ENCODE data around the gene DDR2. TPM values are rescaled to one million over a fixed set of nuclear protein-coding genes. Genes with fewer than 3 reads are reported as not detected.
A peak's percentile ranks its signal among the peaks of the same experiment; 100 is the strongest.
"Not testable (repeated sequence)": the region's sequence is repeated elsewhere in the genome, so short reads cannot be mapped to it uniquely, and the experiment has no call there.

DDR2 gene
- total RNA-seq, 1 donor from 2014 or later, result 0.69 TPM

DNA sequence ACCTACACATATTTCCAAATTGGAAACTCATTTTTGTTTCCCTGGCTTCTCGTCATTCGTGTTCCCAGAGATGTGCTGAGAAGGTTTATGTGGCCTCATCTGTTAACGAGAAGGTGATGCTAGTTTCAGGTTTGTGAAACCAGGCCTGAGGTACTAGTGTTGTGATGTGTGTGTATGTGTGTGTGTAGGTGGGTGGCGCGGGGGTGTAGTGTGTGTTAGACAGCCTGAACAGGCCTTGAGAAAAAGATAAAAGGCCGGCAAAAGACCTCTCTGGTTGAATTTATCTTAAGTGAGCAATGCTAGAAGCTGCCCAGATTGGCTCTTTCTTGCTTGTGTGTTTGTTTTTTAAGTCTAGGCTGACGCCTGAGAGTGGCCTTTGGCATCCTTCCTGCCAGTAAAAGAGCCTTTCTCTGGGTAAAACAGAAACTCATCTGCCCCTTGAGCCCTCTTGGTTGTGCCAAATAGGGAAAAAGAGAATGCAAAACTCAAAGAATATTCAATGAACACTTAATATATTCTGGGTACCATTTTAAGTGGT is 92.4 kb downstream of the DDR2 start:
- Histone ChIP-seq H3F3A (ENCODE audit: low read depth) (no peaks in the 10 kb centered on the region), H3K4me2 (no peak overlapping the region), H3K36me3 (no peaks in the 10 kb centered on the region), H3K4me3 (no peak overlapping the region), H3K79me2 (ENCODE audit: low read depth) (no peaks in the 10 kb centered on the region), H3K4me1 (no peaks in the 10 kb centered on the region), H4K20me1 (ENCODE audit: low read depth) (no peaks in the 10 kb centered on the region), H3K27me3 (no peaks in the 10 kb centered on the region), H3K9ac (no peak overlapping the region), H3K27ac (no peak overlapping the region), H2AFZ (replicated peaks) (no peak overlapping the region), H3K9me3 (ENCODE audit: low read depth) (no peaks in the 10 kb centered on the region)
- Mint-ChIP-seq H3K4me1 (no peaks in the 10 kb centered on the region), H3K4me3 (no peak overlapping the region), H3K27me3 (ENCODE audit: insufficient read depth, low read depth) (no peaks in the 10 kb centered on the region), H3K36me3 (no peaks in the 10 kb centered on the region), H3K9me3 (no peaks in the 10 kb centered on the region), H3K27ac (peak overlapping the region; percentile 61)
- no peak for DNase-seq (ENCODE audit: low spot score)
- TF ChIP-seq EZH2phosphoT487 (IDR thresholded peaks at IDR 0.05) (no peak), EZH2 (IDR thresholded peaks at IDR 0.05) (no peak)
- TF ChIP-seq, protein P1, sequence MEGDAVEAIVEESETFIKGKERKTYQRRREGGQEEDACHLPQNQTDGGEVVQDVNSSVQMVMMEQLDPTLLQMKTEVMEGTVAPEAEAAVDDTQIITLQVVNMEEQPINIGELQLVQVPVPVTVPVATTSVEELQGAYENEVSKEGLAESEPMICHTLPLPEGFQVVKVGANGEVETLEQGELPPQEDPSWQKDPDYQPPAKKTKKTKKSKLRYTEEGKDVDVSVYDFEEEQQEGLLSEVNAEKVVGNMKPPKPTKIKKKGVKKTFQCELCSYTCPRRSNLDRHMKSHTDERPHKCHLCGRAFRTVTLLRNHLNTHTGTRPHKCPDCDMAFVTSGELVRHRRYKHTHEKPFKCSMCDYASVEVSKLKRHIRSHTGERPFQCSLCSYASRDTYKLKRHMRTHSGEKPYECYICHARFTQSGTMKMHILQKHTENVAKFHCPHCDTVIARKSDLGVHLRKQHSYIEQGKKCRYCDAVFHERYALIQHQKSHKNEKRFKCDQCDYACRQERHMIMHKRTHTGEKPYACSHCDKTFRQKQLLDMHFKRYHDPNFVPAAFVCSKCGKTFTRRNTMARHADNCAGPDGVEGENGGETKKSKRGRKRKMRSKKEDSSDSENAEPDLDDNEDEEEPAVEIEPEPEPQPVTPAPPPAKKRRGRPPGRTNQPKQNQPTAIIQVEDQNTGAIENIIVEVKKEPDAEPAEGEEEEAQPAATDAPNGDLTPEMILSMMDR (IDR thresholded peaks at IDR 0.05), result no peak

DNA sequence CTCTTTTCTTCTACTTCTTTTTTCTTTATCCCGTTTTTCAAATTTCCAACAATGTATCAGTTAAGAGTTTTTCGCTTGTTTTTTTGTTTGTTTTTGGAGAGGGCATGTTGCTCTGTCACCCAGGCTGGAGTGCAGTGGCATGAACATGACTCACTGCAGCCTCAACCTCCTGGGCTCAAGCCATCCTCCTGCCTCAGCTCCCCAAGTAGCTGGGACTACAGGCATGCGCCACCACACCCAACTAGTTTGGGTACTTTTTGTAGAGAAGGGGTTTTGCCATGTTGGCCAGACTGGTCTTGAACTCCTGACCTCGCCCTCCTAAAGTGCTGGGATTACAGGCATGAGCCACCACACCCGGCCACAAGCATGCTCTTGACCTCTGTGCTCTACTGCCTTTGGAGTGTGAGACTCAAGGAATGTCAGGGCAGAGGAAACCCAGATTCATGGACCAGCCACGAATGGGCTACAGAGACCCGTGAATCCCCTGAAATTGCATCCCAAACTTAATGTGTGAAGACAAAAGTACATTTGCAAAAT is 93.1 kb downstream of the DDR2 start:
- no peaks in the 10 kb centered on the region for H3K9me3 ChIP-seq (ENCODE audit: low read depth)
- no peaks in the 10 kb centered on the region for H3F3A ChIP-seq (ENCODE audit: low read depth)
- H3K4me2 ChIP-seq, result no peak overlapping the region
- H3K4me1 ChIP-seq, result no peaks in the 10 kb centered on the region
- H2AFZ ChIP-seq (replicated peaks), result no peak overlapping the region
- H3K4me3 ChIP-seq, result no peak overlapping the region
- no peak for DNase-seq (ENCODE audit: low spot score)
- no peak for TF ChIP-seq EZH2phosphoT487 (IDR thresholded peaks at IDR 0.05)
- no peak for TF ChIP-seq EZH2 (IDR thresholded peaks at IDR 0.05)
- TF ChIP-seq, protein P1 (IDR thresholded peaks at IDR 0.05), result no peak
- H3K36me3 ChIP-seq, result no peaks in the 10 kb centered on the region
- no peak overlapping the region for H3K27ac ChIP-seq
- Mint-ChIP-seq H3K4me3 (no peak overlapping the region), H3K27ac (no peak overlapping the region), H3K27me3 (ENCODE audit: insufficient read depth, low read depth) (no peaks in the 10 kb centered on the region), H3K4me1 (no peaks in the 10 kb centered on the region), H3K36me3 (no peaks in the 10 kb centered on the region), H3K9me3 (no peaks in the 10 kb centered on the region)
- H3K79me2 ChIP-seq (ENCODE audit: low read depth), result no peaks in the 10 kb centered on the region
- H3K27me3 ChIP-seq, result no peaks in the 10 kb centered on the region
- no peaks in the 10 kb centered on the region for H4K20me1 ChIP-seq (ENCODE audit: low read depth)
- H3K9ac ChIP-seq, result no peak overlapping the region

DNA sequence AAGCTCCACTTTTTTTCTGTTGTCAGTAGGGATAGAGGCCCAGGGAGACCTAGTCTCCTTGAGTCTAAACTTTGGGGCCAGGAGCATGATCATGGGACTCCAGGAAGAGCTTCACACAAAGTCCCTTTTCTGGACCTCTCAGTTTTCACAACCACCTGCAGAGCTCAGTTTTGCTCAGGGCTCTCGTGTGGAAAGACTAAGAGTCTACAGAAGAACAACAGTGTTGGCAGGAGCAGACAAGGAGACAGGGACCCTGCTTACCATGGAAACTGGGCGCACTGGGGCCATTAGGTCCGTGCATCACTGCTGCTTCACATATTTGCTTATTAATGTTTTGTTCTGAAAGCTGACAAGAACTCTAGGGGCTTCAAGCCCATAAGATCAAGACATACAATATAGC is 94.3 kb downstream of the DDR2 start:
- TF ChIP-seq EZH2phosphoT487 (IDR thresholded peaks at IDR 0.05), result no peak
- Mint-ChIP-seq H3K27me3 (ENCODE audit: insufficient read depth, low read depth) (no peaks in the 10 kb centered on the region), H3K9me3 (no peaks in the 10 kb centered on the region), H3K4me3 (no peak overlapping the region), H3K4me1 (peaks cover 1% of the 10 kb centered on the region), H3K27ac (no peak overlapping the region), H3K36me3 (no peaks in the 10 kb centered on the region)
- Histone ChIP-seq H3K4me2 (no peak overlapping the region), H3K4me3 (no peak overlapping the region), H3K36me3 (no peaks in the 10 kb centered on the region), H3K27me3 (no peaks in the 10 kb centered on the region), H4K20me1 (ENCODE audit: low read depth) (no peaks in the 10 kb centered on the region), H3K79me2 (ENCODE audit: low read depth) (no peaks in the 10 kb centered on the region), H3K4me1 (peaks cover 3% of the 10 kb centered on the region), H3K27ac (no peak overlapping the region), H2AFZ (replicated peaks) (peak overlapping the region; percentile 57), H3K9ac (no peak overlapping the region), H3F3A (ENCODE audit: low read depth) (peaks cover 1% of the 10 kb centered on the region), H3K9me3 (ENCODE audit: low read depth) (no peaks in the 10 kb centered on the region)
- DNase-seq (ENCODE audit: low spot score), result peak; percentile 7

DNA sequence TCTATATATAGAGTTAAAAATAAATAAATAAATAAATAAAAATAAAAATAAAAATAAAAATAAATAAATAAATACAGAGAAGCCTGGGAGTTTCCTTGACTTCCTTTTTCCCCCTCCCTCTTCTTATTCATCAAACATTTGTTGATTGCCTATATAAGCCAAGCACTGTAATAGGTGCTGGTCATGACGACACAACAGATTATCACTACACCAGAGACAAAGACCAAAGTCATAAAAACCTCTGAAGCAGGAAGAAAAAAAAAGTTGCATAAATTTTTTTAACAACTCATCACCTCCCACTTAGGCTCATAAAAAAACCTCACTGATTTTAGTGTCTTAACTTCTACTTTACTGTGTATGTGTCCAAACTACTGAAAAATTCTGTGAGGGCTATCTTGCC is 95.2 kb downstream of the DDR2 start:
- DNase-seq (ENCODE audit: low spot score); H3K9me3 ChIP-seq (ENCODE audit: low read depth); H3K36me3 ChIP-seq; H3K27me3 Mint-ChIP-seq (ENCODE audit: insufficient read depth, low read depth); H3K79me2 ChIP-seq (ENCODE audit: low read depth); H3K4me1 Mint-ChIP-seq; H3F3A ChIP-seq (ENCODE audit: low read depth); H3K4me3 Mint-ChIP-seq; H2AFZ ChIP-seq (replicated peaks); H3K27ac ChIP-seq; H3K4me3 ChIP-seq; H3K36me3 Mint-ChIP-seq; H4K20me1 ChIP-seq (ENCODE audit: low read depth); H3K27ac Mint-ChIP-seq; H3K4me2 ChIP-seq; H3K9ac ChIP-seq; H3K9me3 Mint-ChIP-seq; H3K27me3 ChIP-seq: not testable (repeated sequence)
- H3K4me1 ChIP-seq, result peaks cover 12% of the 10 kb centered on the region
